ENCODE data around the gene IPO4. TPM values are rescaled to one million over a fixed set of nuclear protein-coding genes. Genes with fewer than 3 reads are reported as not detected.

IPO4 gene
- total and polyA plus RNA-seq, 9 of the 15 experiments (the other 6 are each of a cell fraction or from before 2014, with no cell fraction given), result 7.3 to 122 (median 31.8) TPM

- Histone ChIP-seq H3K27me3 (ENCODE audit: control insufficient read depth in 2 of 2, insufficient read depth in 2 of 2, low read length in 2 of 2) (no peaks in the 10 kb centered on the region), H3K27ac (ENCODE audit: extremely low read depth, low read depth, low read length) (no peak overlapping the region), H3K9me3 (replicated peaks; ENCODE audit: control insufficient read depth, insufficient read depth, low read depth, low read length) (no peaks in the 10 kb centered on the region), H3K9ac (ENCODE audit: insufficient read depth in 1 of 2, low read depth in 2 of 2, low read length in 2 of 2) (peak overlapping the region in 1 of 2 experiments; percentile 76; a peak in 1 of 4 replicates), H3K79me2 (ENCODE audit: control insufficient read depth, insufficient read depth, low read length) (peaks cover 4% of the 10 kb centered on the region; the same call in 2 of the 3 replicates), H3K9me1 (ENCODE audit: control insufficient read depth, insufficient read depth, low read length) (no peaks in the 10 kb centered on the region), H3K36me3 (ENCODE audit: control insufficient read depth, insufficient read depth, low read length) (no peaks in the 10 kb centered on the region), H3K4me3 (no peak overlapping the region), H4K20me1 (replicated peaks; ENCODE audit: control insufficient read depth, insufficient read depth, low read length) (no peaks in the 10 kb centered on the region), H3K4me2 (ENCODE audit: insufficient read depth, low read length) (no peak overlapping the region), H2AFZ (ENCODE audit: low read depth, low read length) (no peak overlapping the region), H3K4me1 (replicated peaks in 1 of 2; ENCODE audit: control insufficient read depth in 2 of 2, insufficient read depth in 2 of 2, low read length in 2 of 2) (peaks cover 7 to 29% of the 10 kb centered on the region in 2 experiments; a peak in 4 of 5 replicates)
- FAIRE-seq (no peak), ATAC-seq (no peak), DNase-seq (ENCODE audit: extremely low read depth in 1 of 4, low spot score in 3 of 4) (no peak)
- 79% methylated on average over 13 of the region's 24 CpGs for WGBS (ENCODE audit: insufficient coverage, low coverage, missing lambda C conversion rate)
- no TSS peak for BruUV-seq (replicated peaks)
- intact Hi-C loops (cut with micrococcal nuclease), result no loop called here
- ChIA-PET CTCF (ENCODE audit: low intra/inter-chr PET ratio) (no interaction called here), POLR2A (interaction anchor here (0.6 to 0.7 kb wide), 3 partner anchors 29 to 193 kb away, joined by 3 to 4 read pairs (median 4); no protein-coding TSS in a partner anchor)
- in situ Hi-C loops (cut with MboI), result no loop called here
- TF ChIP-seq SRF (CRISPR knock-in tag; IDR thresholded peaks at IDR 0.05) (no peak), CGGBP1 (CRISPR knock-in tag; IDR thresholded peaks at IDR 0.05) (no peak)
Observed at GRCh38 chr14:24132061-24132685, 56.4 kb downstream of the IPO4 start.

- Histone ChIP-seq H2AFZ (ENCODE audit: low read depth, low read length) (no peak overlapping the region), H4K20me1 (replicated peaks; ENCODE audit: control insufficient read depth, insufficient read depth, low read length) (no peaks in the 10 kb centered on the region), H3K4me2 (ENCODE audit: insufficient read depth, low read length) (no peak overlapping the region), H3K79me2 (ENCODE audit: control insufficient read depth, insufficient read depth, low read length) (peaks cover under 1% of the 10 kb centered on the region; the same call in 1 of the 3 replicates), H3K9ac (ENCODE audit: insufficient read depth in 1 of 2, low read depth in 2 of 2, low read length in 2 of 2) (no peak overlapping the region), H3K36me3 (ENCODE audit: control insufficient read depth, insufficient read depth, low read length) (no peaks in the 10 kb centered on the region), H3K27me3 (ENCODE audit: control insufficient read depth in 2 of 2, insufficient read depth in 2 of 2, low read length in 2 of 2) (no peaks in the 10 kb centered on the region), H3K27ac (ENCODE audit: extremely low read depth, low read depth, low read length) (no peak overlapping the region), H3K4me1 (replicated peaks in 1 of 2; ENCODE audit: control insufficient read depth in 2 of 2, insufficient read depth in 2 of 2, low read length in 2 of 2) (peaks cover 4 to 23% of the 10 kb centered on the region in 2 experiments; a peak in 4 of 5 replicates), H3K9me3 (replicated peaks; ENCODE audit: control insufficient read depth, insufficient read depth, low read depth, low read length) (no peaks in the 10 kb centered on the region), H3K9me1 (ENCODE audit: control insufficient read depth, insufficient read depth, low read length) (no peaks in the 10 kb centered on the region), H3K4me3 (no peak overlapping the region)
- in situ Hi-C loops (cut with MboI) (no loop called here), intact Hi-C loops (cut with micrococcal nuclease) (no loop called here)
- TF ChIP-seq ZFP1 (CRISPR knock-in tag; IDR thresholded peaks at IDR 0.05), result no peak
- TF ChIP-seq HNRNPUL1 (IDR thresholded peaks at IDR 0.05; ENCODE audit: low read length), result no peak
- TF ChIP-seq STAT5B (CRISPR knock-in tag; IDR thresholded peaks at IDR 0.05), result no peak
- TF ChIP-seq, protein P1, sequence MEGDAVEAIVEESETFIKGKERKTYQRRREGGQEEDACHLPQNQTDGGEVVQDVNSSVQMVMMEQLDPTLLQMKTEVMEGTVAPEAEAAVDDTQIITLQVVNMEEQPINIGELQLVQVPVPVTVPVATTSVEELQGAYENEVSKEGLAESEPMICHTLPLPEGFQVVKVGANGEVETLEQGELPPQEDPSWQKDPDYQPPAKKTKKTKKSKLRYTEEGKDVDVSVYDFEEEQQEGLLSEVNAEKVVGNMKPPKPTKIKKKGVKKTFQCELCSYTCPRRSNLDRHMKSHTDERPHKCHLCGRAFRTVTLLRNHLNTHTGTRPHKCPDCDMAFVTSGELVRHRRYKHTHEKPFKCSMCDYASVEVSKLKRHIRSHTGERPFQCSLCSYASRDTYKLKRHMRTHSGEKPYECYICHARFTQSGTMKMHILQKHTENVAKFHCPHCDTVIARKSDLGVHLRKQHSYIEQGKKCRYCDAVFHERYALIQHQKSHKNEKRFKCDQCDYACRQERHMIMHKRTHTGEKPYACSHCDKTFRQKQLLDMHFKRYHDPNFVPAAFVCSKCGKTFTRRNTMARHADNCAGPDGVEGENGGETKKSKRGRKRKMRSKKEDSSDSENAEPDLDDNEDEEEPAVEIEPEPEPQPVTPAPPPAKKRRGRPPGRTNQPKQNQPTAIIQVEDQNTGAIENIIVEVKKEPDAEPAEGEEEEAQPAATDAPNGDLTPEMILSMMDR (IDR thresholded peaks at IDR 0.05 in 2 of 3, conservative IDR thresholded peaks at IDR 0.05 in 1 of 3; ENCODE audit: insufficient read depth in 2 of 3, low read depth in 1 of 3, low read length in 3 of 3), result no peak
- TF ChIP-seq ZMIZ1 (IDR thresholded peaks at IDR 0.05; ENCODE audit: low read depth in 2 of 2, low read length in 2 of 2), result no peak
- TF ChIP-seq HNRNPL (IDR thresholded peaks at IDR 0.05; ENCODE audit: low read depth, low read length), result no peak
- DNase-seq (ENCODE audit: extremely low read depth in 1 of 4, low spot score in 3 of 4), result no peak
- no peak for ATAC-seq
- WGBS (ENCODE audit: insufficient coverage, low coverage, missing lambda C conversion rate), result 88% methylated on average over 8 of the region's 15 CpGs
- ChIA-PET POLR2A (no interaction called here), CTCF (ENCODE audit: low intra/inter-chr PET ratio) (no interaction called here)
- no TSS peak for BruUV-seq (replicated peaks)
- FAIRE-seq, result no peak
Observed at GRCh38 chr14:24131549-24131966, 57.1 kb downstream of the IPO4 start.
